HEK293 (cell line): Measurements from ENCODE around the gene POLD4.

Source experiments
- CTCF ChIA-PET: fragments of 350-600 bp; formaldehyde crosslinking; extraction: SDS; loops from one replicate; lab custom pipeline; 2021; ENCODE audit warnings: antibody characterized with exemption; lab: Yijun Ruan, JAX
- POLR2A ChIA-PET: fragments of 300-600 bp; formaldehyde crosslinking; extraction: SDS; loops from one replicate; lab custom pipeline; 2020; ENCODE audit warnings: antibody characterized with exemption, inconsistent platforms; lab: Yijun Ruan, JAX
- H3K27ac ChIP-seq: fragments of 200-500 bp; sonication (Bioruptor generic); 2 replicates; pipeline ENCODE4 v1.5.1; 2014; ENCODE audit warnings: low read depth, low read length, control low read depth, inconsistent platforms; ENCODE audit errors: extremely low read depth
- H3K36me3 ChIP-seq, 2 experiments: fragments of 200-500 bp in 1 of 2; sonication (Bioruptor generic) in 1 of 2; 1 replicate in 1 of 2; 2 replicates in 1 of 2; pipeline ENCODE4 v1.5.1; 2014 to 2017; ENCODE audit warnings: inconsistent platforms in 2 of 2, low read length in 2 of 2; ENCODE audit not compliant: control insufficient read depth in 2 of 2, insufficient read depth in 1 of 2
- H3K4me1 ChIP-seq: fragments of 200-500 bp; sonication (Bioruptor generic); 2 replicates; pipeline ENCODE4 v1.5.1; 2014; ENCODE audit warnings: mild to moderate bottlenecking, low read length, inconsistent platforms; ENCODE audit not compliant: control insufficient read depth, insufficient read depth
- H3K4me3 ChIP-seq: 2 replicates; pipeline ENCODE4 v1.5.1; 2011; ENCODE audit warnings: low read depth, mild to moderate bottlenecking, control low read depth, low read length, moderate library complexity
- H3K9me3 ChIP-seq: fragments of 200-500 bp; sonication (Bioruptor generic); 2 replicates; pipeline ENCODE4 v1.5.1; 2014; ENCODE audit warnings: low read depth, low read length, inconsistent platforms; ENCODE audit not compliant: control insufficient read depth, insufficient read depth
- KLF16 ChIP-seq: fragments of 450-650 bp; formaldehyde crosslinking; IDR thresholded peaks from 2 replicates; pipeline ENCODE4 v1.5.1; 2017; ENCODE audit warnings: missing biosample characterization, missing genetic modification characterization
- KLF7 ChIP-seq: fragments of 450-650 bp; formaldehyde crosslinking; IDR thresholded peaks from 2 replicates; pipeline ENCODE4 v1.5.1; 2016; ENCODE audit warnings: missing biosample characterization, missing genetic modification characterization, borderline replicate concordance
- OVOL3 ChIP-seq: fragments of 450-650 bp; formaldehyde crosslinking; IDR thresholded peaks from 2 replicates; pipeline ENCODE4 v1.5.1; 2016; ENCODE audit warnings: missing biosample characterization, missing genetic modification characterization
- PRDM1 ChIP-seq: fragments of 450-650 bp; formaldehyde crosslinking; IDR thresholded peaks from 2 replicates; pipeline ENCODE4; 2016; ENCODE audit warnings: missing biosample characterization, missing genetic modification characterization
- REST ChIP-seq: fragments of 450-650 bp; formaldehyde crosslinking; IDR thresholded peaks from 2 replicates; pipeline ENCODE4 v1.5.1; 2016; ENCODE audit warnings: missing biosample characterization, missing genetic modification characterization
- ZBTB20 ChIP-seq: fragments of 450-650 bp; formaldehyde crosslinking; IDR thresholded peaks from 2 replicates; pipeline ENCODE4 v1.5.1; 2016; ENCODE audit warnings: missing biosample characterization, missing genetic modification characterization
- ZNF10 ChIP-seq: fragments of 450-650 bp; formaldehyde crosslinking; IDR thresholded peaks from 2 replicates; pipeline ENCODE4 v1.5.1; 2017; ENCODE audit warnings: missing biosample characterization, missing genetic modification characterization
- ZNF140 ChIP-seq: fragments of 450-650 bp; formaldehyde crosslinking; IDR thresholded peaks from 2 replicates; pipeline ENCODE4 v1.5.1; 2016; ENCODE audit warnings: missing biosample characterization, missing genetic modification characterization
- ZNF174 ChIP-seq: fragments of 450-650 bp; formaldehyde crosslinking; IDR thresholded peaks from 2 replicates; pipeline ENCODE4 v1.5.0; 2017; ENCODE audit warnings: missing biosample characterization, mild to moderate bottlenecking, missing genetic modification characterization
- ZNF2 ChIP-seq: fragments of 450-650 bp; formaldehyde crosslinking; IDR thresholded peaks from 2 replicates; pipeline ENCODE4 v1.5.1; 2016; ENCODE audit warnings: missing biosample characterization, missing genetic modification characterization
- ZNF311 ChIP-seq: fragments of 450-650 bp; formaldehyde crosslinking; IDR thresholded peaks from 2 replicates; pipeline ENCODE4 v1.5.1; 2017; ENCODE audit warnings: missing biosample characterization, missing genetic modification characterization, borderline replicate concordance
- ZNF324 ChIP-seq: fragments of 450-650 bp; formaldehyde crosslinking; IDR thresholded peaks from 2 replicates; pipeline ENCODE4 v1.5.1; 2016; ENCODE audit warnings: missing biosample characterization, missing genetic modification characterization
- ZNF350 ChIP-seq: fragments of 450-650 bp; formaldehyde crosslinking; IDR thresholded peaks from 2 replicates; pipeline ENCODE4 v1.5.0; 2017; ENCODE audit warnings: missing biosample characterization, mild to moderate bottlenecking, missing genetic modification characterization
- ZNF37A ChIP-seq: fragments of 450-650 bp; IDR thresholded peaks from 2 replicates; pipeline ENCODE4 v1.5.1; 2018; ENCODE audit warnings: missing biosample characterization, missing genetic modification characterization
- ZNF404 ChIP-seq: fragments of 450-650 bp; formaldehyde crosslinking; IDR thresholded peaks from 2 replicates; pipeline ENCODE4 v1.5.1; 2017; ENCODE audit warnings: missing biosample characterization, missing genetic modification characterization
- ZNF423 ChIP-seq: fragments of 450-650 bp; formaldehyde crosslinking; IDR thresholded peaks from 2 replicates; pipeline ENCODE4 v1.5.1; 2016; ENCODE audit warnings: missing biosample characterization, missing genetic modification characterization
- ZNF48 ChIP-seq: fragments of 450-650 bp; formaldehyde crosslinking; IDR thresholded peaks from 2 replicates; pipeline ENCODE4 v1.5.1; 2016; ENCODE audit warnings: missing biosample characterization, missing genetic modification characterization
- ZNF555 ChIP-seq: fragments of 450-650 bp; formaldehyde crosslinking; conservative IDR thresholded peaks from 2 replicates; pipeline ENCODE4 v1.5.1; 2017; ENCODE audit warnings: missing biosample characterization, mild to moderate bottlenecking, missing genetic modification characterization, inconsistent platforms
- ZNF580 ChIP-seq: fragments of 450-650 bp; formaldehyde crosslinking; IDR thresholded peaks from 2 replicates; pipeline ENCODE4 v1.5.1; 2016; ENCODE audit warnings: missing biosample characterization, missing genetic modification characterization
- ZNF639 ChIP-seq: fragments of 450-650 bp; formaldehyde crosslinking; IDR thresholded peaks from 2 replicates; pipeline ENCODE4 v1.5.1; 2016; ENCODE audit warnings: missing biosample characterization, missing genetic modification characterization
- ZNF645 ChIP-seq: fragments of 450-650 bp; formaldehyde crosslinking; IDR thresholded peaks from 2 replicates; pipeline ENCODE4; 2016; ENCODE audit warnings: missing biosample characterization, missing genetic modification characterization
- ZNF664 ChIP-seq: fragments of 450-650 bp; formaldehyde crosslinking; IDR thresholded peaks from 2 replicates; pipeline ENCODE4 v1.5.1; 2016; ENCODE audit warnings: missing biosample characterization, missing genetic modification characterization
- ZNF776 ChIP-seq: fragments of 450-650 bp; formaldehyde crosslinking; IDR thresholded peaks from 2 replicates; pipeline ENCODE4 v1.5.0; 2017; ENCODE audit warnings: missing biosample characterization, missing genetic modification characterization, borderline replicate concordance
- ZNF843 ChIP-seq: fragments of 450-650 bp; formaldehyde crosslinking; IDR thresholded peaks from 2 replicates; pipeline ENCODE4 v1.5.1; 2016; ENCODE audit warnings: missing biosample characterization, missing genetic modification characterization
- TF ChIP-seq, protein P1 (sequence below): fragments of 450-650 bp; formaldehyde crosslinking; IDR thresholded peaks from 2 replicates; pipeline ENCODE4 v1.5.1; 2016; ENCODE audit warnings: missing biosample characterization, missing genetic modification characterization

POLD4 gene

DNA sequence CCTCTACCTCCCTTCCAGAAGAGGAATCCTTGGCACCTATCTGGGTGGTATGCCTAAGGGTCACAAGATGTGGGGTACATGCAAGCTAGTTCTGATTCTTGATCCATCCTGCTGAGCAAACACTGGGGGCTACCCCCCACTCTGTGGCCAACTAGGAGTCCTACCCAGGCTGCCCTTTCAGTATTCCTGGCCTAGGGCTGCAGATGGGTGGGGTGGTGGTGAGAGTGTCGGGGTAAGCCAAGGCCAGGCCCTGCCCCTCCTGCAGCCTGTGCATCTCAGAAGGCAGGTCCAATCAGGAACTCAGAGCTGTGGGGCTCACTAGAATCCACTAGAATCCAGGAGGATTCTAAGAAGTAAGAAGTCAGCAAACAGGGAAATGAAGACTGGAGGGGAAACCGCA is 39.1 kb downstream of the POLD4 start:
- POLR2A ChIA-PET, result interaction anchor here (1.2 to 1.6 kb wide), 3 partner anchors 10 to 25 kb away, joined by 3 to 5 read pairs (median 3); partner anchors contain the start of genes ANKRD13D and SSH3
- no peak for TF ChIP-seq ZNF311 (tag by site-specific recombination)
- no peak for TF ChIP-seq ZNF404
- no peak for TF ChIP-seq ZBTB20 (tag by site-specific recombination)
- TF ChIP-seq ZNF843 (tag by site-specific recombination), result no peak
- TF ChIP-seq ZNF2 (tag by site-specific recombination), result no peak
- no peak for TF ChIP-seq ZNF639 (tag by site-specific recombination)
- TF ChIP-seq ZNF174, result no peak
- TF ChIP-seq OVOL3 (tag by site-specific recombination), result no peak
- TF ChIP-seq ZNF37A (tag by site-specific recombination), result no peak
- no peak for TF ChIP-seq ZNF350 (tag by site-specific recombination)
- TF ChIP-seq ZNF140 (tag by site-specific recombination), result no peak
- TF ChIP-seq ZNF324, result no peak
- no peak for TF ChIP-seq ZNF645
- TF ChIP-seq ZNF48, result no peak
- TF ChIP-seq KLF16 (tag by site-specific recombination), result no peak
- no peak for TF ChIP-seq KLF7 (tag by site-specific recombination)
- no peak for TF ChIP-seq ZNF10 (tag by site-specific recombination)
- no peak for TF ChIP-seq REST (tag by site-specific recombination)
- H3K4me1 ChIP-seq, result no peaks in the 10 kb centered on the region
- no peaks in the 10 kb centered on the region for H3K9me3 ChIP-seq
- CTCF ChIA-PET, result interaction anchor here (1.2 to 11.2 kb wide), 2 partner anchors 32 to 51 kb away, joined by 5 to 104 read pairs; no protein-coding TSS in a partner anchor
- H3K27ac ChIP-seq, result no peak overlapping the region
- H3K4me3 ChIP-seq, result no peak overlapping the region
- H3K36me3 ChIP-seq, result peaks cover 0 to 23% of the 10 kb centered on the region in 2 experiments; a peak in 1 of 3 replicates

GRCh38 chr11:67313125-67313890 is 40.0 kb downstream of the POLD4 start:
- no peak for TF ChIP-seq ZNF776 (tag by site-specific recombination)
- no peak for TF ChIP-seq ZNF664
- no peak for TF ChIP-seq ZNF555 (tag by site-specific recombination)
- TF ChIP-seq PRDM1 (tag by site-specific recombination), result no peak
- no peak for TF ChIP-seq ZNF423
- TF ChIP-seq, protein P1, sequence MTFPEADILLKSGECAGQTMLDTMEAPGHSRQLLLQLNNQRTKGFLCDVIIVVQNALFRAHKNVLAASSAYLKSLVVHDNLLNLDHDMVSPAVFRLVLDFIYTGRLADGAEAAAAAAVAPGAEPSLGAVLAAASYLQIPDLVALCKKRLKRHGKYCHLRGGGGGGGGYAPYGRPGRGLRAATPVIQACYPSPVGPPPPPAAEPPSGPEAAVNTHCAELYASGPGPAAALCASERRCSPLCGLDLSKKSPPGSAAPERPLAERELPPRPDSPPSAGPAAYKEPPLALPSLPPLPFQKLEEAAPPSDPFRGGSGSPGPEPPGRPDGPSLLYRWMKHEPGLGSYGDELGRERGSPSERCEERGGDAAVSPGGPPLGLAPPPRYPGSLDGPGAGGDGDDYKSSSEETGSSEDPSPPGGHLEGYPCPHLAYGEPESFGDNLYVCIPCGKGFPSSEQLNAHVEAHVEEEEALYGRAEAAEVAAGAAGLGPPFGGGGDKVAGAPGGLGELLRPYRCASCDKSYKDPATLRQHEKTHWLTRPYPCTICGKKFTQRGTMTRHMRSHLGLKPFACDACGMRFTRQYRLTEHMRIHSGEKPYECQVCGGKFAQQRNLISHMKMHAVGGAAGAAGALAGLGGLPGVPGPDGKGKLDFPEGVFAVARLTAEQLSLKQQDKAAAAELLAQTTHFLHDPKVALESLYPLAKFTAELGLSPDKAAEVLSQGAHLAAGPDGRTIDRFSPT (tag by site-specific recombination), result no peak
- no peak for TF ChIP-seq ZNF580
- ChIA-PET POLR2A (interaction anchor here (1.2 to 1.5 kb wide), 2 partner anchors 9 to 10 kb away, joined by 3 to 5 read pairs; partner anchors contain the start of gene SSH3), CTCF (interaction anchor here (0.7 to 11.2 kb wide), 2 partner anchors 50 to 68 kb away, joined by 4 to 104 read pairs; no protein-coding TSS in a partner anchor)
- no peak overlapping the region for H3K4me3 ChIP-seq
- peaks cover 0 to 27% of the 10 kb centered on the region in 2 experiments; a peak in 1 of 3 replicates for H3K36me3 ChIP-seq
- H3K9me3 ChIP-seq, result no peaks in the 10 kb centered on the region
- no peaks in the 10 kb centered on the region for H3K4me1 ChIP-seq
- no peak overlapping the region for H3K27ac ChIP-seq
